ENCODE results near the gene ZNF490. TPM values are rescaled to one million over a fixed set of nuclear protein-coding genes. Genes with fewer than 3 reads are reported as not detected.

ZNF490 gene
- total and polyA plus RNA-seq, 2 of the 4 experiments (the other 2 are of a cell fraction) = 1.7 to 9.0 TPM

- Histone ChIP-seq H2AK9ac (replicated peaks; ENCODE audit: low read depth, low read length, poor library complexity) (no peak overlapping the region), H3K79me1 (ENCODE audit: low read depth in 1 of 2, low read length in 2 of 2) (peaks cover 29 to 48% of the 10 kb centered on the region in 2 experiments), H4K91ac (ENCODE audit: insufficient read depth, low read depth, low read length) (no peak overlapping the region), H3K56ac (ENCODE audit: extremely low read depth, insufficient read depth, low read length) (no peak overlapping the region), H3K18ac (ENCODE audit: low read depth, low read length) (no peak overlapping the region), H3K4me2 (ENCODE audit: low read depth, low read length) (no peak overlapping the region), H2BK15ac (ENCODE audit: low read depth, low read length) (no peak overlapping the region), H4K8ac (ENCODE audit: low read depth in 2 of 2, low read length in 2 of 2) (no peak overlapping the region), H4K5ac (ENCODE audit: low read depth, low read length) (no peak overlapping the region), H3K9ac (ENCODE audit: low read depth, low read length) (no peak overlapping the region), H2BK20ac (ENCODE audit: low read depth, low read length) (no peak overlapping the region), H3K27ac (ENCODE audit: insufficient read depth, low read length) (no peak overlapping the region), H3K14ac (replicated peaks; ENCODE audit: low read depth, low read length) (no peak overlapping the region), H3K36me3 (ENCODE audit: control insufficient read depth, insufficient read depth, low read length) (peaks cover 23% of the 10 kb centered on the region), H3K9me3 (ENCODE audit: control insufficient read depth, insufficient read depth, low read length) (peaks cover 31% of the 10 kb centered on the region), H3K4me1 (ENCODE audit: control insufficient read depth, insufficient read depth, low read length) (no peaks in the 10 kb centered on the region), H3K27me3 (ENCODE audit: control insufficient read depth, insufficient read depth, low read length) (no peaks in the 10 kb centered on the region), H3K4me3 (ENCODE audit: insufficient read depth, low read depth, low read length) (no peak overlapping the region), H4K20me1 (ENCODE audit: insufficient read depth, low read length) (peaks cover 11% of the 10 kb centered on the region; the same call in 1 of the 2 replicates), H2BK5ac (ENCODE audit: low read depth, low read length, poor library complexity, severe bottlenecking) (no peak overlapping the region), H2AK5ac (ENCODE audit: low read depth, low read length) (no peak overlapping the region), H3K4ac (ENCODE audit: low read depth, low read length) (no peak overlapping the region), H2AFZ (replicated peaks; ENCODE audit: low read length, poor library complexity) (no peak overlapping the region), H3K23ac (ENCODE audit: low read depth, low read length) (no peak overlapping the region), H3K9me1 (ENCODE audit: insufficient read depth, low read length) (no peaks in the 10 kb centered on the region), H2BK120ac (ENCODE audit: low read depth, low read length) (no peak overlapping the region)
- BruUV-seq (replicated peaks) = no TSS peak
- intact Hi-C loops (cut with micrococcal nuclease) = no loop called here
- in situ Hi-C loops (cut with MboI; ENCODE audit: low sequenced_read_pairs) = no loop called here
- CTCF ChIA-PET = no interaction called here
- 100% methylated on average over 3 of the region's 8 CpGs; no CpG with 5 or more reads in 1 of the 2 experiments for WGBS, 2 experiments (ENCODE audit: extremely low coverage in 2 of 2, insufficient read length in 1 of 2)
- no peak for ATAC-seq (ENCODE audit: low read depth)
- POLR2A ChIA-PET (ENCODE audit: unreplicated experiment) = interaction anchor here (0.5 kb wide), 1 partner anchor 469 kb away, joined by 8 read pairs; no protein-coding TSS in a partner anchor
- DNase-seq = no peak
- TF ChIP-seq RFX5 (IDR thresholded peaks at IDR 0.05; ENCODE audit: low read depth, low read length) (no peak), MXI1 (IDR thresholded peaks at IDR 0.05; ENCODE audit: borderline replicate concordance, low read depth, low read length) (no peak), RCOR1 (IDR thresholded peaks at IDR 0.05; ENCODE audit: insufficient replicate concordance, low read length) (no peak), ELK1 (IDR thresholded peaks at IDR 0.05; ENCODE audit: borderline replicate concordance, low read depth, low read length) (no peak), MAFK (IDR thresholded peaks at IDR 0.05; ENCODE audit: low read depth, low read length) (no peak), USF2 (IDR thresholded peaks at IDR 0.05; ENCODE audit: low read depth, low read length) (no peak), CHD1 (IDR thresholded peaks at IDR 0.05; ENCODE audit: low read depth, low read length) (no peak)
- dilution Hi-C loops (cut with HindIII; ENCODE audit: low sequenced_read_pairs, unreplicated experiment) = no loop called here
Observed at GRCh38 chr19:12545267-12545666, 65.3 kb downstream of the ZNF490 start.
